GM18508 (cell line): ENCODE data around the gene PSD.
A peak's percentile ranks its signal among the peaks of the same experiment; 100 is the strongest.

Source experiments
- ATAC-seq: cut with Tn5 transposase; IDR thresholded peaks from one replicate; pipeline ENCODE4 v1.9.1; 2021; ENCODE audit warnings: moderate number of reproducible peaks; ENCODE audit not compliant: insufficient read depth, unreplicated experiment

Gene PSD

DNA sequence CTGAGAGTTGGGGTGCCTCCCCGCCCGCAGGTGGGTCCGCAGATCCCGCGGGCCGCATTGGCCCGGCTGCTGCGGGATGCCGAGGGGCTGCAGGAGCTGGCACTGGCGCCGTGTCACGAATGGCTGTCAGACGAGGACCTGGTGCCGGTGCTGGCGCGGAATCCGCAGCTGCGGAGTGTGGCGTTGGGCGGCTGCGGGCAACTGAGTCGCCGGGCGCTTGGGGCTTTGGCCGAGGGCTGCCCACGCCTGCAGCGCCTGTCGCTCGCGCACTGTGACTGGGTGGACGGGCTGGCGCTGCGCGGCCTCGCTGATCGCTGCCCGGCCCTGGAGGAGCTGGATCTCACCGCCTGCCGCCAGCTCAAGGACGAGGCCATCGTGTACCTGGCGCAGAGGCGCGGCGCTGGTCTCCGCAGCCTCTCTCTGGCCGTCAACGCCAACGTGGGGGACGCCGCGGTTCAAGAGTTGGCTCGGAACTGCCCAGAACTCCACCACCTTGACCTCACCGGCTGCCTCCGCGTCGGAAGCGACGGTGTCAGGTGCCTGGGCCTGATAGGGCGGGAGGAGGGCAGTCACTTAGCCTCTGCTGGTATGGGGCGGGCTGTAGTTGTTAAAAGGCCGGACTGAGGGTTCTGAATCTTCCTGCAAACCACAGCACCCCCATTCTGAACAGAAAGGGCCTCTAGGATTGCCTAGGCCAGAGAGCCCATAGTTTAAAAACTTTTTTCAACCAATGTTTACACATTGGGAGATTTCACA lies 3.4 kb upstream of the PSD start:
- no peak for ATAC-seq

DNA sequence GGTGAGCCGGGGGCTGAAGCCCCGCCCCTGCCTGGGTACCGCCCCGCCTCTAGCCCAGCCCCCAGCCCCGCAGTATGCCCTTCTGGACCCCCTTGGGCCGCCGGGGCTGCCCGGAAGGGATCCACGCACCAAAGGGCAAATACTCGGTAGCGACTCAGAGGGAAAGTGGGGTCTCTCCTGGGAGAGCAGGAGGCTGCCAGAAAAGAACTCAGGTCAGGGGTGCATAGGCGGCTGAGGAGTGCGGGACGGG lies 2.8 kb upstream of the PSD start:
- ATAC-seq: no peak

DNA sequence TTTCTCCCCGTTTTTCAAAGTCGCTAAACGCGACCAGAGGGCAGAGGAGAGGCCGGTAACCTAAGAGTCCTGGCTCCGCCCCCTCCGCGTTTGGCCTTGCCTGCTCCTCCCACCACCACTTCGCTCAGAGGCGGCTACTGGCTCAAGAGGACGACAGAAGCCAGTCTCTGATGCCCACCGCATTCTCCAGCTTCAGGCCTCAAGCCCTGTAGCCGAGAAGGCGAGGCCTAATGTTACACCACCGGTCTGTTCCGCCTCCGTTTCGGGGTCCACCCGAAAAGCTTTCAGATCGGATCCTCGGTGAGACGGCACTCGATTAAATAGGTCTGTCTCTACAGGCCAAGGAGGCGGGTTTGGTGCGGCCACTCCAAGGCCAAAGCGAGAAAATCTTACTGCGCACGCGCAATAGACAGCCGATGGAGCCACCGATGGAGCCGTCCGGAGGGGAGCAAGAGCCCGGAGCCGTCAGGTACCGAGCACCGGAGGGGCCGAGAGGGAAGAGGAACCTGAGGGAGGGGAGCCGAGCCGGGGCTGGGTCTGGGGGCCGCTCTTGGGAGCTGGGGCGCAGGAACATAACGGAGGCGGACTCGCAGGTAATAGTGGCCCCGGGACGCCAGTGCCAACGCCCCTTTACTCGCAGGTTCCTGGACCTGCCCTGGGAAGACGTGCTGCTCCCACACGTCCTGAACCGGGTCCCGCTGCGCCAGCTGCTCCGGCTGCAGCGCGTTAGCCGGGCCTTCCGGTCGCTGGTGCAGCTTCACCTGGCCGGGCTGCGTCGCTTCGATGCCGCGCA lies 2.3 kb upstream of the PSD start, which contains the start of gene FBXL15:
Gene FBXL15 (plus strand): TSS at position 123 of the 793 bp plus-strand sequence. CDS start 294 bp downstream, at position 417.
- ATAC-seq: peak; percentile 42

GRCh38 chr10:102420181-102420713 lies 1.7 kb upstream of the PSD start:
- ATAC-seq: no peak

GRCh38 chr10:102419269-102420180 lies 940 bp upstream of the PSD start:
- no peak for ATAC-seq

- no peak for ATAC-seq
These were observed 1.9 kb downstream of the PSD start for GRCh38 chr10:102416695-102417094.

GRCh38 chr10:102416283-102416682 lies 2.3 kb downstream of the PSD start:
- ATAC-seq: no peak

DNA sequence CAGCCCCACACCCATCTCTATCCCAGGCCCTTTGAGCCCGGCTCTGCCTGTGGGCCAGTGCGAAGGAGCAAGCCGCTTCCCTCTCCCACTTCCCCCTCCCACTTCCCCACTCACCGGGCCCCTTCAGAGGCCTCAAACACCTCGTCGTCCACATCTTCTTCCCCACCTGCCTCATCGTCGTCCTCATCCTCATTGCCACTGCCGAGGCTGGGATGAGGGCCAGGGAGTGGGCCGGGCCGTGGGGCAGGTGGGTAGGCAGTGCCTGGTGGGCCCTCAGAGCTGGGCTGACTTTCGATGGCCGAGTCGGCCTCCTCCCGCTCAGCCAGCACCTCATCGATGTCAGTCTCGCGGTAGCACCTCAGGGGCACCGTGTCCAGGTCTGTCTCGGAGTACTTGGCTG lies 3.8 kb downstream of the PSD start:
- no peak for ATAC-seq

DNA sequence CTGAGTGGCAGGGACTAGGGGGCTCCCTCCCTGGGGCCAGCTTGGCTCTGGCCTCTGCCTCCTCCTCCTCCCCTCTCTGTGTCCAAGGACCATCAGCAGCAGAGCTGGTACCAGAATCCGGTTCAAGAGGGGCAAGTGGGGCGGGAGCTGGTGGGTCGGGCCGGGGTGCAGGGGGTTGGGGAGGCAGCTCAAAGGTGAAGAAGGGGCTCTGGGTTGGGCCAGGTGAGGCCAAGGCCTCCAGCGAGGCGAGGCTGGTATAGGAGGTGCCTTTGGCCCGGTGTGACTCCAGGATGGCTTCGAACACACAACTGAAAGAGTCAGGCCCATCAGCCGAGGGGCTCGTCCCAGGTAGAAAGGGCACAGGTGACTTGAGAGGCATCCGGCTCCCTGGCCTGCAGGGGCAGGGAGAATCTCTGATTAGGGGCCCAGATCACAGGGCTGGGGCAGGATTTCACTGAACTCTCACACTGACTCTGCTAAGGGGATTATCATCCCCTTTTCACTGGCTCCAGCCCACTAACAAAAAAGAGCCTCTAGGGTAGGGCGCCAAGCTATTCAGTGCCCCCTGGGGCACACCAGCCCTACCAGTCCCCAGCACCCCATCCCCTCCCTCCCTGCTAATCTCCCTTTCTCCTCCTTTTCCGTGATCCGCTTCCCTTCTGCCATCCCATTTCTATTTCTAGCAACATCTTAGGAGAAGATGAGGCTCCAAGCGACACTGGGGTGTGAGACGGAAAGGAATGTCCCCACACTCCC lies 4.6 kb downstream of the PSD start:
- ATAC-seq: no peak

- no peak for ATAC-seq
These were observed 5.4 kb downstream of the PSD start for GRCh38 chr10:102413053-102413705.

DNA sequence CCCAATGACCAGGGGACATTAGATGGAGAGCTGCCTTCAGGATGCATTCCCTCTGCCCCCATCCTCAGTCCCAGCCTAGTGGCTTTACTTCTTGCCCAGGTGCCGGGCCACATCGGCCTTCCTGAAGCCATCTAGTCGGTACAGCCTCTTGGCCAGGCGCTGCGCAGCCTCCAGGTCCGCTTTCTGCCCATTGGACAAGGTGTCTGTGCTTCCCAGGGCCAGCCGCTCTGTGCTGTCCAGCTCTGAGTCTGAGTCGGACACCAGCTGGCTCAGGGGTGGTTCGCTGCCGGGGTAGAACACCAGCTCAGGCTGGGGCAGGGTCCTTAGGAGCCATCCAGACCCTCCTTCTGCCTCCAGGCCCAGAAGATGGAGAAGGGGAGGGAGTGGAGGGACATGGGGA lies 6.3 kb downstream of the PSD start:
- ATAC-seq: no peak

DNA sequence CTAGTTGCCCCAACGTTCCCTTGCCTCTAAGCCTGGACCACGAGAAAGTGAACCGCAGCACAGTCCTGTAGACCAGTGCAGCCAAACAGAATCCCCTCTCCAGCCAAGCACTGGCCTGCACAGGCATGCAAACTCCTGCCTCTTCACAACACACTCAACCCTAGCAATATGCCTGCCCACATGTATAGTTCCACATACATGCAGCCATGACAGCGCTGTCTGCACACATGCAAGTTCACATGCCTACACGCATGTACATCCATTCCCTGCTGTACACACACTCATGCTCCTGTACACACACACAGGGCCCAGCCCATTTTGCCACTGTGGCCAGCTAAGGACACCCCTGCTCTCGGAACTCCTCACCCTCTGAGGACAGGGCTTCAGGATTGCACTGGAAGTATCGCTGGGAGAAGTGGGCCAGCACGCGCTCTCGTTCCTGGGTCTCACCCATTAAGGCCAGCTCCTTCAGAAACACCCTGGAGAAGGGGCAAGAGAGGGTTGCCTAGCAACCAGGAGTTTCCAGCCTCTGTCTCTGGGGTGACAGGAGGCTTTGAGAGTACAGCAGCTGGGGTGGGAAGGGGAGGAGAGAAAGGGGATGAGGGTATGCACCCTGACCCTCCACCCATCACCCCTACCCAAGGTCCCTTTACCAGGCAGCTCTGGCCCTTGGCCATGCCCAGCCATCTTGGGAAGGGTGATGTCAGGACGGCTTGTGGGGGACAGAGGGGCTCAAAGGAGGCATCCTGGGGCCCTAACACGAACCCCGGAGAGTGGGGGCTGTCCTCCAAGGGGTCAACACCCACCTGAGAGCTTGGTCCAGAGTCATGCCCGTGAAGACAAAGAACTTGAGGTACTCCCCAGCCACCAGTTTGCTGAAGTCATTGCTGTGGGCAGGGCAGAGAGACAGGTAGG lies 7.0 kb downstream of the PSD start:
- no peak for ATAC-seq

DNA sequence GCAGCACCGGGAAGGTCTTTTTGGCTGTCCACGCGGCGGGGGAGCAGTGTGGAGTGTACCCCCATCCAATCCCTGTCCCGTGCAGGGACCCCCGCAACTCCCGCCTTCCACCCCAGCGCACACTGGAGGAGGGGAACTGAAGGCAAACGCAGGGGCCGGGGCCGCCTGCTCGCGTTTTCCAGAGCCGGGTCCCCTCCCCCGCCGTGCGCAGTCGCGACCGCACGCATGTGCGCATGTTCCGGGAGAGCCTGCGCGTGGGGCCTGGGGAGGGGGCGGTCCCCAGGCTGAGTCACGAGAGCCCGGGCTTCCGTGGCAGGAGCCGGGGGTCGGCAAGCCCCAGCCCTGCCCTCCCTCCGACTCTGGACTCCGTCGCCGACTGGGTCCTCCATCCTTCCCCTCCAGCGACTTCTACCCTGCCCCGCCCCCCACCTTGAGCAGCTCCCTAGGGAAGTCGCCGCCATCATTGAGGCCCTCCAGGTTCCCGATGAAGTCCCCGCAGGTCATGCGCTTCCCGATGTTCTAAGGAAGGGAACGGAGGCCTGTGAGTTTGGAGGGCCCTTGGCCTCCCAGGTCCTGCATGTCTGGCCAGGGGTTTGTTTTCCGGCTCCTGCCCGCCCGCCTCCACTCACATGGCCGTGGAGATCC lies 8.0 kb downstream of the PSD start:
- ATAC-seq: no peak

- no peak for ATAC-seq
These were observed 8.8 kb downstream of the PSD start for GRCh38 chr10:102409604-102410428.

DNA sequence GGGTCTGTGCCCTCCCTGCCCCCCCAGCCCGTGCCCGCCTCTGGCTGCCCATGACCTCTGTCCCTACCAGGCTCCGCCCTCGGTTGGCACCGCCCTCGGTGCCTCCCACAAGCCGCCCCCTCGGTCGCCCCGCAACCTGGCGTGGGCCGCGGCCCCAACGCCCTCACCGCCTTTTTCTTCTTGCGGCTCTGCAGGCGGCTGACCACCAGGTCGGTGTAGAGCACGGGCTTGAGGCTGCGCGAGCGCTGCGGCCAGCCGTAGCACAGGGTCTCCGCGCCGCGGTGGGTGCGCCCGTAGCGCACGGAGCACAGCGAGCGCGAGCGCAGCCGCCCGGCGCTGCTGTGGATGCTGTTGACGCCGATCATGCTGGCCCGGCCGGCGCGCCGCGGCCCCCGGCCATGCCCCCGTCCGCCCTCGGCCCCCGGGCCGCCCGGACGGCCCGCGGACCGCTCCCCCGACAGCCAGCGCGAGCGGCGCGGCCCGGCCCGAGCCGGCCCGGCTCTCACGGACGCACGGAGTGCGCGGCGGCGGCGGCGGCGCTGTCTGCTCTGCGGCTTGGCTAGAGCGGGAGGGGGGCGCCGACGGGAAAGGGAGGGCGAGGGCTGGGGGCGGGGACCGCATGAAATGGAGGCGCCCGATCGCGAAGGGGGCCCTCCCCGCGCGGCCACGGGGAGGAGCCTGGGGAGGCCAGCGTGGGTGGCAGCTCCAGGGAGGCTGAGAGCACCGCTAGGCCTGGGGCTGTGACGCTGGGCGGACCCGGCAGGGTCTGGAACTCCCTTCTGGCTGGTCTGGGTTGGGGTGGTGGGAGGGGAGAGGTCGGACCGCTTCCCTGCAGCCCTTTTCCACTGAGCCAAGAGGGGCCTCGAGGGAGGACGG lies 9.6 kb downstream of the PSD start:
- ATAC-seq: no peak

DNA sequence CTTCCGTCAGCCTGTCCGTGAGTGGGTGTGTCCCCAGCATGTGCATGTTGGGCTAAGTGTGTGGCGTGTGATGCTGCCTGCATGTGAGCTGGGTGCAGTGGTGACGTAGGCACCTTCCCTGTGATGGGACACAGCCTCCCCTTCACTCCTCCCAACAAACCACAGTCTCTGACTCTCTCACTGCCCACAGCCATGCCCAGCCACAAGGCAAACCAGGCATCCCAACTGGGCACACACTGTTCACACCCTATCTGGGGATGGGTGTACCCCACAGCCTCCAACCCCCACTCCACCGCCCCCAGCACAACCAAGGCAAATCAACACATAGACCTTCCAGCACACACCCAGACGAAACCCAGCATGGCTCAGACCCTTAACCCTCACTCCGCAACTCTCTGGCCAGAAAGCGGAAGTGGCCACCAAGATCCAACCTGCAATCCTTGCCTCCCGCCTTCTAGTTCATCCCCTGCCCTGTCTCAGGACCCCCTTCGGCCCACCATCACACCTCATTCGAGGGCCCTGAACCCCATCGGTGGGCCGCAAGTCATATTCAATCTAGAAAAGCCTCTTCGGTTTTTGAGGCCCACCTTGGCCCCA lies 10.4 kb downstream of the PSD start:
- no peak for ATAC-seq
